ENCODE measurements around the gene POMGNT2.

DNA sequence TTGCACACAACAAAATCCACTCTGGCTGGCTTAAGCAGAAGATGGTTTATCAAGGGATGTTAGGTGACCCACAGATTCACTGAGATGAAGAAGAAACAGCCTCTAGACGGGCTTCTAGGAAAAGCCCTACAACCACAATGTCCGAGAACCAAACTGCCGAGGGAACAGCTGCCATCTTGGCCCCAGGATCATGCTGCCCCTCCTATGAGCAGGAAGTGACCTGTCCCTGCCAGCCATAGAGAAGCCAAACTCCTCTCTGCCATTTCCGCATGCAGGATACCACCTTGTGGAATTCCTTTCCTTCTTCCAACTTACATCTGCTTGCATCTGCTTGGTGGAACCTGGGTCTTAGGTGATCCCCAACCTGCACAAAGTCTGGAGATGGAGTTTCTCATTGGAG lies 11.4 kb upstream of the POMGNT2 start:
- TF ChIP-seq CTCF (conservative IDR thresholded peaks at IDR 0.05; ENCODE audit: low read length) (no peak), EZH2phosphoT487 (IDR thresholded peaks at IDR 0.05; ENCODE audit: borderline replicate concordance) (no peak)
